Calu3 (cell line): ENCODE data around the gene CCDC116. TPM values are rescaled to one million over a fixed set of nuclear protein-coding genes. Genes with fewer than 3 reads are reported as not detected.
"Not testable (repeated sequence)": the region's sequence is repeated elsewhere in the genome, so short reads cannot be mapped to it uniquely, and the experiment has no call there.

ENCODE experiments used
- BruUV-seq: library from RNA; stranded (reverse); fragments of 400-500 nt; replicated peaks from 2 replicates; lab custom pipeline; 2021; lab: Mats Ljungman, UMichigan
- CTCF ChIA-PET: fragments of 300-600 bp; sonication (Branson Sonifier 250); formaldehyde crosslinking; loops from one replicate; lab custom pipeline; 2022; ENCODE audit warnings: antibody characterized with exemption; lab: Charles Lee
- DNase-seq: peaks from one replicate; pipeline ENCODE4 v3.0.0; 2022
- H3K27ac Mint-ChIP-seq: one replicate; pipeline ENCODE4 v1.8.0; 2022; ENCODE audit warnings: mixed read lengths; ENCODE audit not compliant: unreplicated experiment
- H3K27me3 Mint-ChIP-seq: one replicate; pipeline ENCODE4 v1.8.0; 2022; ENCODE audit warnings: mixed read lengths; ENCODE audit not compliant: unreplicated experiment
- H3K36me3 Mint-ChIP-seq: one replicate; pipeline ENCODE4 v1.8.0; 2022; ENCODE audit warnings: mild to moderate bottlenecking, moderate library complexity, mixed read lengths; ENCODE audit not compliant: insufficient read depth, unreplicated experiment
- H3K4me1 Mint-ChIP-seq: one replicate; pipeline ENCODE4 v1.8.0; 2022; ENCODE audit warnings: mild to moderate bottlenecking, low read depth, mixed read lengths; ENCODE audit not compliant: unreplicated experiment
- H3K4me3 Mint-ChIP-seq: one replicate; pipeline ENCODE4 v1.8.0; 2022; ENCODE audit warnings: mild to moderate bottlenecking, low read depth, moderate library complexity, mixed read lengths; ENCODE audit not compliant: unreplicated experiment
- H3K9me3 Mint-ChIP-seq: one replicate; pipeline ENCODE4 v1.8.0; 2022; ENCODE audit warnings: low read depth, mixed read lengths; ENCODE audit not compliant: unreplicated experiment
- intact Hi-C: fragments of 100-400 bp; cut with micrococcal nuclease; formaldehyde crosslinking; loops from one replicate; pipeline ENCODE4 v1.10.0; 2022; ENCODE audit not compliant: unreplicated experiment
- total RNA-seq: library from RNA; stranded (reverse); gene quantifications from 2 replicates; pipeline ENCODE4 v1.2.3, GENCODE V29; 2022
- TF ChIP-seq, protein P1 (sequence below): fragments of 200-600 bp; IDR thresholded peaks from one replicate; pipeline ENCODE4 v1.8.0; 2022; ENCODE audit warnings: antibody characterized with exemption; ENCODE audit not compliant: unreplicated experiment

CCDC116 gene
- total RNA-seq, 1 experiment from 2014 or later: not detected

DNA sequence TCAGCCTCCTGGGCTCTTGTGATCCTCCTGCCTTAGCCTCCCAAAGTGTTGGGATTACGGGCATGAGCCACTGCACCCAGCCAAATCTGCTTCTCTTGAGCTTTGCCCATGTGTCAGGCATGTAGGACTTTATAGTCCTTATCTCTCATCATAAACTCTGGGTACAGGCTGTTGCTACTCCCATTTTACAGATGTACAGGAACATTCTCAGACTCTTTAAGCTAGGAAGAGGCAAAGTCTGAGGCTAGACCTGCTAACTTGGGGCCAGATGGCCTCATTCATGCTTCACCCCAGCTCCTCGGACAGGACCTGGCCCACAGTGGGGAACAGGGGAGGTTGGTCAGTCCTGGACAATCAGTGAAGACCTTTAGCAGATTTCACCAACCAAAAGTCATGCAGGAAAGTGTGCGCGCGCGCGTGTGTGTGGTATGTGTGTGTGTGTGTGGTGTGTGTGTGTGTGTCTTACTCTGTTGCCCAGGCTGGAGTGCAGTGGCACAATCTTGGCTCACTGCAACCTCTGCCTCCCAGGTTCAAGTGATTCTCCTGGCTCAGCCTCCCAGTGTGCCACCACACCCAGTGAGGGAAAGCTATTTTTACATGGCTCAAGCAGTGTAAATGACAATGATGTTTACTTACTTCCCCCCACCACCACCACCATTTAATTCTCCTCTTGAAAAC lies 26.5 kb upstream of the CCDC116 start:
- no TSS peak for BruUV-seq
- intact Hi-C loops: no loop called here
- H3K4me1 Mint-ChIP-seq: no peaks in the 10 kb centered on the region
- H3K4me3 Mint-ChIP-seq: no peak overlapping the region
- no peaks in the 10 kb centered on the region for H3K9me3 Mint-ChIP-seq
- H3K27ac Mint-ChIP-seq: no peak overlapping the region
- TF ChIP-seq, protein P1, sequence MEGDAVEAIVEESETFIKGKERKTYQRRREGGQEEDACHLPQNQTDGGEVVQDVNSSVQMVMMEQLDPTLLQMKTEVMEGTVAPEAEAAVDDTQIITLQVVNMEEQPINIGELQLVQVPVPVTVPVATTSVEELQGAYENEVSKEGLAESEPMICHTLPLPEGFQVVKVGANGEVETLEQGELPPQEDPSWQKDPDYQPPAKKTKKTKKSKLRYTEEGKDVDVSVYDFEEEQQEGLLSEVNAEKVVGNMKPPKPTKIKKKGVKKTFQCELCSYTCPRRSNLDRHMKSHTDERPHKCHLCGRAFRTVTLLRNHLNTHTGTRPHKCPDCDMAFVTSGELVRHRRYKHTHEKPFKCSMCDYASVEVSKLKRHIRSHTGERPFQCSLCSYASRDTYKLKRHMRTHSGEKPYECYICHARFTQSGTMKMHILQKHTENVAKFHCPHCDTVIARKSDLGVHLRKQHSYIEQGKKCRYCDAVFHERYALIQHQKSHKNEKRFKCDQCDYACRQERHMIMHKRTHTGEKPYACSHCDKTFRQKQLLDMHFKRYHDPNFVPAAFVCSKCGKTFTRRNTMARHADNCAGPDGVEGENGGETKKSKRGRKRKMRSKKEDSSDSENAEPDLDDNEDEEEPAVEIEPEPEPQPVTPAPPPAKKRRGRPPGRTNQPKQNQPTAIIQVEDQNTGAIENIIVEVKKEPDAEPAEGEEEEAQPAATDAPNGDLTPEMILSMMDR: no peak
- H3K36me3 Mint-ChIP-seq: peaks cover 52% of the 10 kb centered on the region
- no peak for DNase-seq
- H3K27me3 Mint-ChIP-seq: no peaks in the 10 kb centered on the region
- CTCF ChIA-PET: no interaction called here

DNA sequence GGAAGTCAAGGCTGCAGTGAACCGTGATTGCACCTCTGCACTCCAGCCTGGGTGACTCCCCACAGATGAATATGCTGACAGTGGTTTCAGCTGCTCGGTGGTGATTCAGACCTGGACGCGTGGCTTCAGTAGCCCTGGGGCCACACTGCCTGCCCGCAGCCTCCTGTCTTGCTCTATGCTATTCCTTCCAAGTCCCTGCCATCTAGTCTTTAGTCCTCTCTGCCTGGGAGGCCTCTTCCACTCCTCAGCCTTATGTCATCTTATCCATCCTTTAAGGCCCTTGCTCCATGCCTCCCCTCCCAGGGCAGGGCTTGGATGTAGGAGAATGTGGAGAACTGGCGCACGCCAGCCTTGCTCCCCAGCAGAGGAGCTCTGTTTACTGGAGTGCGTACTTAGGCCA lies 25.8 kb upstream of the CCDC116 start:
- Mint-ChIP-seq H3K27me3 (no peaks in the 10 kb centered on the region), H3K4me3 (no peak overlapping the region), H3K36me3 (peaks cover 54% of the 10 kb centered on the region), H3K27ac (no peak overlapping the region), H3K4me1 (no peaks in the 10 kb centered on the region), H3K9me3 (no peaks in the 10 kb centered on the region)
- BruUV-seq: no TSS peak
- TF ChIP-seq, protein P1: no peak
- DNase-seq: no peak
- CTCF ChIA-PET: no interaction called here
- intact Hi-C loops: no loop called here

DNA sequence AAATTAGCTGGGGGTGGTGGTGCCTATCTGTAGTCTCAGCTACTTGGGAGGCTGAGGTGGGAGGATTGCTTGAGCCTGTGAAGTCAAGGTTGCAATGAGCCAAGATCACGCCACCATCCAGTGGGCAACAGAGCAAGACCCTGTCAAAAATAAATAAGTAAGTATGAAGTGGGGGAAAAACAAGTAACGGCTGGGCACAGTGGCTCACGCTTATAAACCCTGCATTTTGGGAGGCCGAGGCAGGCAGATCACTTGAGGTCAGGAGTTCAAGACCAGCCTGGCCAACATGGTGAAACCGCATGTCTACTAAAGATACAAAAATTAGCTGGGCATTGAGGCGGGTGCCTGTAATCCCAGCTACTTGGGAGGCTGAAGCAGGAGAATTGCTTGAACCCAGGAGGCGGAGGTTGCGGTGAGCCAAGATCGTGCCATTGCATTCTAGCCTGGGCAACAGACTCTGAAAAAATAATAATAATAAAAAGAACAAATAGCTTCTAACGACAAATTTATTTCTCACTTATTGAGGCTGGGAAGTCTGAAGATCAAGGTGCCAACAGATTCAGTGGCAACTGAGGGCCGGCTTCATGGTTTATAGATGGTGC lies 22.9 kb upstream of the CCDC116 start:
- H3K4me1 Mint-ChIP-seq, intact Hi-C loops: not testable (repeated sequence)
- CTCF ChIA-PET: interaction anchor here (0.6 to 1.0 kb wide), 2 partner anchors 23 to 31 kb away, joined by 3 to 4 read pairs; no protein-coding TSS in a partner anchor

DNA sequence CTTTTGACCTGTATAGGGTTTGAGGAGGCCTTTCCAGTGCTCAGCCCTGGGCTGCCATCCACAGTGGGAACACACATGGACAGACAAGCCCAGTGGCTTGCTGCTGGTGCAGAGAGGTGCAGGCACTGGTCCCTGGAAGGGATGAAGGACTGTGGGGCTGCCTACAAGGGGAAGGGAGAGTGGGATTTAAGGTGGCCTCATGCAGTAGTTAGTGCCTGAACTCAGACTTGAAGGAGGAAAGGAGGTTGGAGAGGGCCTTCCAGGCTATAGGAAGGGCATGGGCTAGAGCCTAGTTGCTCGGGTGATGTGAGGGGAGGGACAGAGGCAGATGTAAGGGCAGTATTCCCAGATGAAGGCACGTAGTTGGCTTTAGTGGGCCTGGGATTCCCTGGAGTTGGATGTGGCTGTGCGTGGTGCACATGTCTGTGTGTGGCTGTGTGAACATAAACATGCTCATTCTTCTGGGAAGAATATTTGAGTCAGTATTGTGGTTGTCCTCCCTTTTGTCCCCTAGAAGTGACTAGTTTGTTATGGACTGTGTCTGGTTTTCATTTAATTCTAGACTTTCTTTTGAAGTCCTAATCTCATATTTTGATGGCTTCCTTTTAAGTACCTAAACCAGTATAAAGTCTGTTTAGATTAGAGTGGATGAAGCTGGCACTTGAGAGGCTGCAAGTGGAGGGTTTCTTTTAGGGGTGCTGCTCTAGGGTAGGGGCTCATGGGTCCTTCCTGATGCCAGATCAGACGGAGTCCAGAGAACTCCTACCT lies 21.2 kb upstream of the CCDC116 start:
- TF ChIP-seq, protein P1: no peak
- Mint-ChIP-seq H3K27ac (no peak overlapping the region), H3K4me3 (no peak overlapping the region), H3K27me3 (no peaks in the 10 kb centered on the region), H3K4me1 (no peaks in the 10 kb centered on the region), H3K9me3 (no peaks in the 10 kb centered on the region), H3K36me3 (peaks cover 78% of the 10 kb centered on the region)
- intact Hi-C loops: no loop called here
- DNase-seq: no peak
- CTCF ChIA-PET: no interaction called here
- no TSS peak for BruUV-seq

More for the DNA sequence above, 22.9 kb upstream of the CCDC116 start:
- not testable (repeated sequence) for H3K27me3 Mint-ChIP-seq, H3K27ac Mint-ChIP-seq, BruUV-seq, H3K4me3 Mint-ChIP-seq, H3K9me3 Mint-ChIP-seq, DNase-seq
- peaks cover 65% of the 10 kb centered on the region for H3K36me3 Mint-ChIP-seq
